HG03571 (cell line): ENCODE results near the gene BRI3.

Experiments used
- ATAC-seq: cut with Tn5 transposase; IDR thresholded peaks from one replicate; pipeline ENCODE4 v1.9.1; 2021; ENCODE audit not compliant: unreplicated experiment

BRI3 gene

DNA sequence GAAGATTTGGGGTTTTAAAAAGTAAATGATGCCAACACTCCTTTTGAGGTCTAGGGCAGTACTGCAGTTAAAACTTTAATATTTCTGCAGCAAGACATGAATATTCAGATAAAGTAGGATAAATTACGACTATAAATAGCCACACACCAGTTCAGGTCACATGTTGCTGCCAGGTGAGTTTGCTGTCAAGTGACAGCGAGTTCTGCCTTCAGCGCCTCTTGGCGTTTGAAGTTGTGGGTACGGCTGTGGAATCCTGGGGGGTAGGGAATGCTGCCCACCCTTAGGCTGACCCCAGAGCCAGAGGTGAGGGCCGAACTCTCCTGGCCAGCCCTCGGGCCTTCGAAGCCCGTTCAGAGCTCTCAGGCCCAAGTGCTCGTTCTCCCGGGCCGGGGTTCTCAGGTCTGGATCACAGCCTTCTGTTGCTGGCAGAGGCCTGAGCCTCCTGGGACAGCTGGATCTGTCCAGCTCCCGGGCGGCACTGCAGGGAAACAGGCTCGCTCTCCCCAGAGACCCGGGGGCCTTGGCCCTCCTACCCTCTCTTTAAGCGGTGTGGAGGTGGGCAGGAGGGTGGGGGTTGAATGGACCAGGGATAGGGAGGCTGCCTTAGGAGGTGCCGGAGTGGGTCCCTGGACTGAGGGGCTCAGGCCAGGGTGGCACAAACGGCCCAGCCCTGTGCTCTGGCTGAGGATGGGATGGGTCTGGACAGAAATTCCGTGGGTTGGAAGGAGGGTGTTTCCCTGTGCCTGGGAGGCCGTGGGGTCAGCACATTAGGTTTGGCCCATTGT lies 5.4 kb downstream of the BRI3 start:
- ATAC-seq = no peak

- ATAC-seq = no peak
Observed at GRCh38 chr7:98287486-98287959, 6.0 kb downstream of the BRI3 start.

DNA sequence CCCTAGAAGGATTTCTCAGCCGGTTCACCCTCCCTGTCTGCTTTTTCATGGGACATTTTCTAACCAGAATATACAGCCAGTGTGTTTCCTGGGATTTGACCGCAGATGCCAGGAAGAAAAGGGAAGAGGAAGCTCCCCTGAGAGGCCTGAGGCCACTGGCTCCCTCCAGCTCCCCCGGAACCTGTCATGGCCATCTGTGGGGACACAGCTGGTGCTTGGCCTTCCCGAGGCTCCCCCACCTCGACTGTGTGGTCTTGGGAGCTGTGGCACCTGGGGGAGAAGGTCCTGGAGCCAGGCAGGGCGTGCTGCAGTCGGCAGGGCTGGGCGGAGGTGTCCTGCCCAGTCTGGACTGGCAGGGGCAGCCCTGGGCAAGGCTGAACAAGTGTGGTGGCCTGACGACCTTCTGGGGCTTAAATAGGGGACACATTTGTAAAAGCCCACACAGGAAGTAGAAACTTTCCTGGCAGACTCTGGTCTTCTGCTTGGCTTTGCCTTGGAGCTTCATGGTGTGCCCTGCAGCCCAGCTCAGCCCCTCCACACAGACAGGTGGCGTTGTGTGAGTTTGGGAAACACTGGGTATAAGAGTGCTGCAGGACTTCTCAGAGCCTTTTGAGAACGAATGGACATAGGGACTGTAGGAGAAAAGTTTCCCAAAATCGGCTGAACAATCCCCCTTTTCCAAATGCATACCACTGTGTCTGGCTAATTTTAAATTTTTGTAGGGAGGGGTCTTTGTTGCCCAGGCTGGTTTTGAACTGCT lies 6.8 kb downstream of the BRI3 start:
- ATAC-seq = no peak

DNA sequence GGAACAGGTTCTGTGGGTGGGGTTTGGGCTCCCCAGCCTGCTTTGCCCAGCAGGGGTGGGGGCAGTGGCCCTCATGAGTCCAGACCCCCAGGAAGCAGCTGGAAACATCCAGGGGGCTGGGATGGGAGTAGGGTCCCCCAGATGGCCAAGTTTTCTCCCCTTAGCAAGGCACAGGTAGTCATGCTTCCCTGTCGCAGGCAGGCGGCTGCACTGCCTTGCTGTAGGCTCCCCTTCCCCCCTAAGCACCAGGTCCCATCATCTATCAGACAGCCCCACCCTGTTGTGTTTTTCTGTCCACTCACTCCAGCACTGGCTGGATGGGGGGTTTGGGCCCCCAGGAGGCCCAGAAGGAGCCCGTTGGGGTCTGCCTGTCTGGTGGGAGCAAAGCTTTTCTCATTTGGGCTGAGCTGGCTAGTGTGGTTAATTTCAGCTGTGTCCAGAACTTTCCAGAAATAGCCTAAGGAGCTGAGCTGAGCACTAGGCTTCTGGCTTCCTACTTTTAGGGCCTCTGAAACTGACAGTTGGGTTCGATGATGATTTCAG lies 7.9 kb downstream of the BRI3 start:
- ATAC-seq = no peak

DNA sequence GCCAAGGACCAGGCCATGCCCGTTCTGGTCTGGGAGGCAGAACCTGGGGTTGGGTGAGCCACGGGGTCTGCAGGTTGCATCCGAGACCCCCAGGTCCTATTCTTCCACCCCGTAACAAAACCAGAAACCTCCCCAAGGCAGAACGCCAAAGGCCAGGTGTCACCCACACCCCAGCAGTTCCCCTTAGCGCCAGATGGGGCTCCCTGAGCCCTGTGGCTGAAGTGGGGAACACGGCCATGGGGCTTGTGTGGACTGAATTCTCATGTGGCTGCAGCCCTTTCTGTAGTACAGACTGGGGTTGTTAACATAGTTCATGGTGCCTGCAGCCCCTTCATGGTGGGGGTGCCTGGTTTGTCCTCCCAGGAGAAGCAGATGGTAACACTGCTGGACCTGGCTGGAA lies 10.2 kb downstream of the BRI3 start:
- ATAC-seq = no peak

- ATAC-seq = no peak
Observed at GRCh38 chr7:98293265-98293664, 11.8 kb downstream of the BRI3 start.

DNA sequence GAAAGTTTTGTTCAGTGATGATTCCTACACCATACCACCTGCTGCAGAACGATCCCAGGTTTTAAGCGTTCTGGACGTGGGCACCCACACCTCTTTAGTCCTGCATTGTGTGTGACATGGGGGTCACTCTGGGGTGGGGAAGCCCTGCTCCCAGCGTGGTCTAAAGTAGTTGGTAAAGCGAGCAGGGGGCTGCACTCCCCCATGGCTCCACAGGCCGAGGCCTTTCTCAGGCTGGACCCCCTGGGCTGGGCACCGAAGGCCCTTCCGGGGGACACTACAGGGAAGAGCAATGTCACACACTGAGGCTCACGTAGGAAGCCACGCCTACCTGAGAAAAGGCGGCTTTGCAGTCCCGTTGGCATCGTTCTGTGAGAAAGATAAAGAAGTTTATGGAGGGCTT lies 12.3 kb downstream of the BRI3 start:
- ATAC-seq = no peak

DNA sequence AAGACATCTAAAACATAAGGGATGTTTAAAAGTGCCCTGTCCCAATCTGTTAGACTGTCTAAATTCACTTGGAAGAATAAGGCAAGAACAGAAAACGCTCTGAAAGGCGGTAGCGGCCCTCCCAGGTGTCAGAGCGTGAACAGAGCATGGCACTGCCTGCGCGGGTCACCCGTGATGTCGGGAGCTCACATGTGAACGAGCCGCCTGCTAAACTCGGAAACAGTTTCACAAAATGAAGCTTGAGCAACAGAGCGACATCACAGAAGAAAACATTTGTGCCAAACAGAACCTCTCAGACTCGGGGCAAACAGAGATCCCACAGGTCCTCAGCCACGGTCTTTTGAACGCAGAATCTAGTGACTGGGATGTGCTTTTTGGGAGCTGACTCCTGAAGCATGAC lies 12.8 kb downstream of the BRI3 start:
- ATAC-seq = no peak

DNA sequence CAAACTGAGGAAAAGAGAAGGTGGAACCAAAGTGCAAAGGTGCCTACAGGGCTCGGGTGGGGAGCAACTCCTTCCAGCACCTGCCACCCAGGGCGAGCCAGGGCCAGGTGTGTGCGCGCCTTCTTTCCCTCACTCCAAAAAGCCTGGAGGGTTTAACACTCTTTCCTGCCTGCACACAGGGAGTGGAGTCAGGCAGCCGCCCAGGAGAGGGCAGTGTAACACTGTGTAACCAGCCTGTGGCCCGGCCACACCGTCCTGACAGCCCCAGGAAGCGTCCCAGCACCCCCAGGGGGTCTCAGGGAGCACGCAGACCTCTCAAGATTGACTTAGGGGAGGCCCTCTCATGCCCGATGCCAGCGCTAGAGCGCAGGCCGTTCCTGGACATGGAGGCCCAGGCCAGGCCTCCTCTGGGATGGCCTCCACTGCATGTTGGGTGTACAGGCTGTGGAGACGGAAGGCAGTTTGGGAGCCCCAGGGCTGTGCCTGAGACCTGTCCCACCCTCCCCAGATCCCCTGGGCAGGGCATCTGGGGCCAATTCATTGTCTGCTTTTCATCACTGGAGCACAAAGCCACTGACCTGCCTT lies 13.4 kb downstream of the BRI3 start:
- peak; percentile 71 for ATAC-seq

DNA sequence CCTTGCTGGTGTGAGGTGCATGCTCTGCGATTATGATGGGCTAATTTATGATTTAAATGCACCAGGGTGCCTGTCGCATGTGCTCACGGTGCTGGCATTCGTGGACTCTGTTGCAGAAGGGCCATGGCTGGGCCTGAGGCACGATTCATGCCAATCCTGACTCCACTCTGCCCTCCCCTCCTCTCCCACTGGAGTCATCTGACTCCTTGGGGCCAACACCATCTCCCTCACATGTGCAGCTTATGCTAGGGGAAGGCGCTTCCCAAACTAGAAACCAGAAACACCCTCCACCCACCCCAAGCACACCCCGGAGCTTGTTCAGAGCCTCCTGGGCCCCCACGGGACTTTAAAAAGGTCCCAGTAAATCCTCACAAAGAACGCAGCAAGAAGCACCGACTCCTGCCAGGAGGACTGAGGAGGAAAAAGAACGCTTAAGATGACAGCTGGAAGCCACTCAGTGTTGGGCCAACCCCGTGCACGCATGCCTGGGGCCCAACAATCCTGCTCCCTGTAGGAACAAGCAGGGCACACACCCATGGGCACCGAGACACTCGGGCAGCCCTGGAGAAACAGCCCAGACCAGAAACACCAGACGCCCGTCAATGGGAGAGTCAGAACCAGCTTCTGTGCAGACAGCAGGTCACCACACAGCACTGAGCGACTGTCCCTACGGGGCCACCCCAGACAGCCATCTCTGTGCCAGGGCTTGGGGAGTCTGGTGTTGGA lies 14.1 kb downstream of the BRI3 start:
- ATAC-seq = no peak

GRCh38 chr7:98296833-98297232 lies 15.3 kb downstream of the BRI3 start:
- ATAC-seq = no peak

DNA sequence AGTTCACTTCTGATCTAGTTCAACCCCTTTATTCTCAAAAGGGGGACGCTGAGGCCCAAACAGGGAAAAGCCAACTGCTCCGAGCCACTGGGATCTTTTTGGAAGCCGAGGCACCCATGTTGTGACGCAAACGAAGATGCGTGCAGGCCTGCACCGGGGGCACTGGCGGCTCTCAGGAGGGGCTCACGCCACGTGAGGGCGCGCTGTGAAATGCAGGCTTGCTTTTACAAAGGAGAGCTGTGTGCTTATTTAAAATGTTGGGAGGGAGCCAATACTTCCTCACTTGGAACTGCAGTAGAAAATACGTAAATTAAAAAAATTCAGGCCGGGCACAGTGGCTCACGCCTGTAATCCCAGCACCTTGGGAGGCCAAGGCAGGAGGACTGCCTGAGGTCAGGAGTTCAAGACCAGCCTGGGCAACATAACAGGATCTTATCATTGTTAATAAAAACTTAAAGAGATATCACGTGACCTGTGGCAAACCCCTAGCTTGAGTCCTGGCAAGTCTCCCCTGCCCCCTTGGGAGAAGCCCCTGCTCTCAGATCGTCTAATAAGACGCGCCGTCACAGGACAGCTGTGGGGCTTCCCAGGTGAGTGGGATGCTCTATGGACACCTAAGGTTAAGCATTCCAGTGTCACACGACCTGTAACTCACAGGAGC lies 16.3 kb downstream of the BRI3 start:
- no peak for ATAC-seq

DNA sequence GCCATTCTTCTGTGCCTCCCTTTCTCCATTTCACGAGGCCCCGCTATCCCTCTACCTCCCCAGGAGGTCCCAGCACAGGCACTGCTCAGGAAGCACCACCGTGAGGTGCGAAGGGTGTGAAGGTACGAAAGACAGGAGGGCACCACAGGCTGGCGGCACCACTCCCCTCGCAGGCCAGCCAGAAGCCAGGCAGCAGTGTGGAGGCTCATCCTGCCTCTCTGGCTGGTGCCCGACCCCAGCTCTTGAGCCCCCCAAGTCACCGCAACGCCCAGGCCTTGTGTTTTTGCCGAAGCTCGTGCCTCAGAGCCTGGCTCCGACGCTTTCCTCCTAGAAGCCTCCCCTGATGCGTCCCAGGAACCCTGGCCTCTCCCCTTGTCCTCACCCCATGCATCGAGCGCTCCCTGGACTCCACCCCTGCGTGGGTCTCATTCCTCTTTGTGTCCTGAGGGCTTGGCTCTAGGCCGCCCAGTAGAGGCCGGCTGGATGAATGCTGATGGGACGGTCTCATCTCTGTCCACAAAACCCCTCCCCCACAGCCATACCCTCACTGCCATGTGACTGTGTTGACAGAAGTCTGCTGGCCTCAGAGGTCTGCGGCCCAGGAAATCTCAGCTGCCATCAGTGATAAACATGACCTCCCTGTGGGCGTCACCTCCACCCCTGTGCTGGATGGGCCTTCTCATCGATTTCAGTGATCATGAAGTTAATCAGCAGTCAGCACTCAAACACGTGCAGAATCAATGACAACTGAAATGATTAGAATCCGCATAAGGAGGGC lies 19.3 kb downstream of the BRI3 start:
- no peak for ATAC-seq

GRCh38 chr7:98301693-98302470 lies 20.4 kb downstream of the BRI3 start:
- ATAC-seq = no peak

DNA sequence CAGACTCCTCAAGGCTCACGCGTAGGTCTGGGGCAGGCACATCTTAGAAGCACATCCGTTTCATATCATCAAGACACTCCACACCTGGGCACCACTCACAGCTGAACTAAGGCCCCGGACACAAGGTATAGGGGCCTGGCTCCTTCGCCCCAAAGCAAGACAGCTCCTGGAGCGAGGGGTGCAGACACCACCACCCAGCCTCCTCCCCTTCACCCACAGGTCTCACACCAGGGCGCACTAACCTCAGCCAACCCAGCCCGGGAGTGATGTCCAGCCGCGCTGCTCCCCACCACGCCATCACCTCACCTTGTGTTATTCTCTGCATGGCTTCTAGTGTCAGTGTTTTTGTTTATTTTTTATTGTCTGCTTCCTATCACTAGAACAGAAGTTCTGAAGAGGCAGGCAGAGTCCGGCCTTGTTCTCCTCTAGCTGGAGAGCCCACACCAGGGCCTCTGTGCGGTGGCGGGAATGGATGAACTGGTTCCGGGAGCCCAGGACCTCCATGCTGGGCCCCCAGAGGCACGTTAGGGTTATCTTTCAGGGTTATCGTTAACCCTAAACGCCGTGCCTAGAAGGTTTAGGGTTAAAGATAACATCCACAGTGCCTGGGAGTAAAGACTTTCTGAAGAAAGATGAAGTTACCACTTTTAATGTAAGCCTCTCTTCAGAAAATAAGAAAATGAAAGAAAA lies 21.8 kb downstream of the BRI3 start:
- no peak for ATAC-seq

GRCh38 chr7:98303906-98304305 lies 22.4 kb downstream of the BRI3 start:
- no peak for ATAC-seq

- no peak for ATAC-seq
Observed at GRCh38 chr7:98305951-98306535, 24.6 kb downstream of the BRI3 start.

DNA sequence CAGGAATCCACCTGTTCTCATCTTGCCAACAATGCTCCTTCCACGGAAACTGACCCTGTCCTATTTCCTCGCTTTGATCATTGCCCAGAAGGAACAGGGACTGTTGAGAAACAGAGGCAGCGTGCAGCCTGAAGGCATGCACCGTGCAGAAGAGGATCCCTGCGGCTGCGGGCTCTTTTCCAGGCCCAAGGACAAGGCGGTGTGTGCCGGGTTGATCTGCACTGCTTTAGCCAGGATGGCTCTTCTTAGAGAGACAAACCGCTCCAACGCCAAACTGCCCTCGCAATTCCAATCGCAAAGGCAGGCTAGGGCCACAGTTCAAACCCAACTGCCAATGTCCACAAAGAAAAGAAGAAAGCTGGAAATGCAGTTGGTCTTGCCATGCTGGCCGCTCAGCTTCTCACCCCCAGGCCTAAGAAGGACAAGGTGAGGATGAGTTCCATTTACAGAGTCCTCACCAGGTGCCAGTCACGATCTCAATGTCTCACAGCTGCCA lies 26.5 kb downstream of the BRI3 start:
- ATAC-seq = no peak
